Esophagus muscularis mucosa (tissue), 4 donors: ENCODE data around the gene SCO2. TPM values are rescaled to one million over a fixed set of nuclear protein-coding genes. Genes with fewer than 3 reads are reported as not detected.

Experiments
- DNase-seq: peaks from one replicate; pipeline ENCODE4 v3.0.0-alpha.2; 2017; ENCODE audit errors: extremely low spot score
- H3K27ac ChIP-seq, 4 donors: fragments of 200-600 bp; sonication (generic); replicated peaks in 1 of 4; 1 replicate in 3 of 4; 2 replicates in 1 of 4; pipeline ENCODE4 v1.5.1; 2016 to 2019; ENCODE audit warnings: mild to moderate bottlenecking in 1 of 4
- H3K27me3 ChIP-seq, 4 donors: fragments of 200-600 bp; sonication (generic); one replicate each; pipeline versions ENCODE4 v1.5.1 to v1.6.0; 2016 to 2019
- H3K36me3 ChIP-seq, 4 donors: fragments of 200-600 bp; sonication (generic); one replicate each; pipeline ENCODE4 v1.5.1; 2016 to 2019
- H3K4me1 ChIP-seq, 4 donors: fragments of 200-600 bp; sonication (generic); one replicate each; pipeline ENCODE4 v1.5.1; 2016 to 2019
- H3K4me3 ChIP-seq, 4 donors: fragments of 200-600 bp; sonication (generic); 1 replicate in 2 of 4; 2 replicates in 2 of 4; pipeline ENCODE4 v1.5.1; 2016 to 2019; ENCODE audit warnings: mild to moderate bottlenecking in 4 of 4, moderate library complexity in 1 of 4
- H3K9me3 ChIP-seq, 4 donors: fragments of 200-600 bp; sonication (generic); 1 replicate in 3 of 4; 2 replicates in 1 of 4; pipeline ENCODE4 v1.5.1; 2016 to 2019
- CTCF ChIP-seq, 3 experiments: fragments of 200-600 bp in 2 of 3; fragments of 450-650 bp in 1 of 3; sonication (generic) in 2 of 3; IDR thresholded peaks; one replicate each; pipeline ENCODE4 v1.5.1; 2017 to 2019; ENCODE audit warnings: antibody characterized with exemption in 3 of 3, mild to moderate bottlenecking in 2 of 3, moderate library complexity in 1 of 3
- EP300 ChIP-seq: sonication (generic); formaldehyde crosslinking; IDR thresholded peaks from one replicate; pipeline ENCODE4 v1.6.1; 2017; ENCODE audit warnings: antibody characterized with exemption
- POLR2A ChIP-seq: fragments of 450-650 bp; IDR thresholded peaks from one replicate; pipeline ENCODE4 v1.6.1; 2017; ENCODE audit warnings: antibody characterized with exemption, moderate library complexity, mild to moderate bottlenecking, low read depth
- POLR2AphosphoS5 ChIP-seq, 2 donors: sonication (generic); formaldehyde crosslinking; IDR thresholded peaks; one replicate each; pipeline ENCODE4 v1.6.1; 2017; ENCODE audit warnings: antibody characterized with exemption in 2 of 2
- WGBS: methylation state at CpG from one replicate; pipeline ENCODE4 v1.1.5; 2018; 5-methylcytosine and 5-hydroxymethylcytosine counted together
- intact Hi-C: fragments of 100-400 bp; cut with DNase I; formaldehyde crosslinking; loops from one replicate; pipeline ENCODE4 v1.15.1; 2023
- total RNA-seq, 4 donors: library from RNA; depleted of rRNA; stranded (reverse); fragments of >200 nt; gene quantifications; one replicate each; pipeline versions ENCODE4 v1.1.0 to v1.2.1, GENCODE V29; 2016

SCO2 gene
- total RNA-seq, 4 donors from 2014 or later, result 3.1 to 5.1 TPM; not detected in 2

- Histone ChIP-seq H3K27ac (peak within 1 kb of the TSS; percentile 64 to 65 (median 64)), H3K27me3 (peaks cover 0 to 3% (median 0%) of the 10 kb centered on the region in 4 donors), H3K4me1 (peaks cover 9 to 16% (median 15%) of the 10 kb centered on the region in 4 donors), H3K9me3 (no peaks in the 10 kb centered on the region), H3K36me3 (peaks cover 0 to 6% (median 0%) of the 10 kb centered on the region in 4 donors), H3K4me3 (peak within 1 kb of the TSS; percentile 57 to 62 (median 60))
- 12% methylated on average over 19 of the region's 61 CpGs for WGBS
- intact Hi-C loops, result no loop called here
- peak; percentile 98 for DNase-seq
- peak; percentile 87 to 91 for TF ChIP-seq POLR2AphosphoS5 (IDR thresholded peaks at IDR 0.05)
- TF ChIP-seq CTCF (IDR thresholded peaks at IDR 0.05), result peak; percentile 89 to 100 (median 95)
- no peak for TF ChIP-seq POLR2A
Observed at GRCh38 chr22:50562523-50563412, 37.4 kb upstream of the SCO2 start, which contains the start of gene SYCE3. TSS of gene SYCE3 (minus strand) at chr22:50562919. CDS start at chr22:50556405, 6,514 bp downstream.

- H3K4me3 ChIP-seq, result no peak overlapping the region
- DNase-seq, result no peak
- WGBS, result 67% methylated on average over 19 of the region's 34 CpGs
- H3K27ac ChIP-seq, result no peak overlapping the region
- H3K4me1 ChIP-seq, result peaks cover 9 to 16% (median 15%) of the 10 kb centered on the region in 4 donors
- TF ChIP-seq POLR2A, result no peak
- TF ChIP-seq POLR2AphosphoS5 (IDR thresholded peaks at IDR 0.05), result no peak
- no peak for TF ChIP-seq EP300
- no peak for TF ChIP-seq CTCF (IDR thresholded peaks at IDR 0.05)
- peaks cover 0 to 3% (median 0%) of the 10 kb centered on the region in 4 donors for H3K27me3 ChIP-seq
- intact Hi-C loops, result no loop called here
- no peaks in the 10 kb centered on the region for H3K36me3 ChIP-seq
- no peaks in the 10 kb centered on the region for H3K9me3 ChIP-seq
Observed at GRCh38 chr22:50561401-50562358, 36.3 kb upstream of the SCO2 start.

- intact Hi-C loops, result no loop called here
- no peak for DNase-seq
- H3K36me3 ChIP-seq, result no peaks in the 10 kb centered on the region
- TF ChIP-seq POLR2AphosphoS5 (IDR thresholded peaks at IDR 0.05), result no peak
- TF ChIP-seq EP300, result no peak
- no peak for TF ChIP-seq CTCF (IDR thresholded peaks at IDR 0.05)
- no peak for TF ChIP-seq POLR2A
- H3K27me3 ChIP-seq, result peaks cover 0 to 3% (median 0%) of the 10 kb centered on the region in 4 donors
- H3K27ac ChIP-seq, result no peak overlapping the region
- no peak overlapping the region for H3K4me3 ChIP-seq
- no peaks in the 10 kb centered on the region for H3K9me3 ChIP-seq
- WGBS, result 95% methylated on average over 3 of the region's 3 CpGs
- peaks cover 9 to 16% (median 15%) of the 10 kb centered on the region in 4 donors for H3K4me1 ChIP-seq
Observed at GRCh38 chr22:50560034-50560433, 34.6 kb upstream of the SCO2 start.

- H3K36me3 ChIP-seq, result no peaks in the 10 kb centered on the region
- H3K4me1 ChIP-seq, result no peaks in the 10 kb centered on the region
- H3K27ac ChIP-seq, result no peak overlapping the region
- no peak overlapping the region for H3K4me3 ChIP-seq
- peaks cover 0 to 10% (median 0%) of the 10 kb centered on the region in 4 donors for H3K27me3 ChIP-seq
- WGBS, result 73% methylated on average over 5 of the region's 5 CpGs
- intact Hi-C loops, result no loop called here
- no peak for DNase-seq
- TF ChIP-seq POLR2AphosphoS5 (IDR thresholded peaks at IDR 0.05) (no peak), POLR2A (no peak), EP300 (no peak), CTCF (IDR thresholded peaks at IDR 0.05) (no peak)
- H3K9me3 ChIP-seq, result no peaks in the 10 kb centered on the region
Observed at GRCh38 chr22:50556703-50557102, 31.3 kb upstream of the SCO2 start.
